Endothelial cell of umbilical vein (primary cell): ENCODE data around the gene PDHX. TPM values are rescaled to one million over a fixed set of nuclear protein-coding genes. Genes with fewer than 3 reads are reported as not detected.
A peak's percentile ranks its signal among the peaks of the same experiment; 100 is the strongest.

Experiments used
- BruUV-seq: library from RNA; stranded (reverse); fragments of 400-500 nt; replicated peaks from 2 replicates; lab custom pipeline; 2021; lab: Mats Ljungman, UMichigan
- CTCF ChIA-PET: fragments of 300-600, 350-600 bp; sonication (Branson Sonifier 250); formaldehyde crosslinking; loops from one replicate; lab custom pipeline; 2021; ENCODE audit warnings: antibody characterized with exemption, inconsistent platforms; lab: Charles Lee
- POLR2A ChIA-PET: fragments of 300-600, 350-600 bp; sonication (Branson Sonifier 250); formaldehyde crosslinking; loops from one replicate; lab custom pipeline; 2021; ENCODE audit warnings: antibody characterized with exemption, inconsistent platforms; lab: Charles Lee
- DNase-seq: peaks from one replicate; pipeline ENCODE4 v3.0.0-alpha.2; 2011; ENCODE audit warnings: low read depth, low spot score
- FAIRE-seq: peaks from 2 replicates; lab custom pipeline; 2011; peaks lifted over from hg19 to GRCh38; lab: Jason Lieb, UNC
- H2AFZ ChIP-seq: 2 replicates; pipeline ENCODE4 v1.6.0; 2012; ENCODE audit warnings: low read depth, low read length, control low read depth, inconsistent platforms
- H3K27ac ChIP-seq: 2 replicates; pipeline ENCODE4 v1.5.1; 2011; ENCODE audit warnings: low read depth, mild to moderate bottlenecking, control low read depth, low read length, moderate library complexity; ENCODE audit not compliant: insufficient read depth
- H3K27me3 ChIP-seq, 2 experiments: 2 replicates each; pipeline versions ENCODE4 v1.6.0 to v1.6.1; 2011; ENCODE audit warnings: low read length in 2 of 2, mixed read lengths in 1 of 2; ENCODE audit not compliant: control insufficient read depth in 2 of 2, insufficient read depth in 2 of 2
- H3K36me3 ChIP-seq, 2 experiments: 2 replicates in 1 of 2; 3 replicates in 1 of 2; pipeline ENCODE4 v1.5.1; 2011; ENCODE audit warnings: low read length in 2 of 2, mild to moderate bottlenecking in 1 of 2, moderate library complexity in 1 of 2; ENCODE audit not compliant: control insufficient read depth in 2 of 2, insufficient read depth in 2 of 2; ENCODE audit errors: extremely low read depth in 1 of 2
- H3K4me1 ChIP-seq: 3 replicates; pipeline ENCODE4 v1.5.1; 2011; ENCODE audit warnings: mild to moderate bottlenecking, low read length; ENCODE audit not compliant: control insufficient read depth, insufficient read depth; ENCODE audit errors: extremely low read depth
- H3K4me2 ChIP-seq: 2 replicates; pipeline ENCODE4 v1.6.1; 2011; ENCODE audit warnings: low read length, control low read depth, mixed read lengths; ENCODE audit not compliant: insufficient read depth
- H3K4me3 ChIP-seq, 3 experiments: fragments of 200-600 bp in 1 of 3; sonication (generic), shearing (Covaris generic) in 1 of 3; replicated peaks in 1 of 3; 2 replicates each; pipeline ENCODE4 v1.5.1; 2011 to 2016; ENCODE audit warnings: control low read depth in 3 of 3, low read length in 3 of 3, mild to moderate bottlenecking in 2 of 3, inconsistent platforms in 1 of 3, low read depth in 1 of 3, moderate library complexity in 1 of 3; ENCODE audit not compliant: insufficient read depth in 1 of 3
- H3K79me2 ChIP-seq: 2 replicates; pipeline ENCODE4 v1.6.0; 2012; ENCODE audit warnings: low read length, inconsistent platforms; ENCODE audit not compliant: control insufficient read depth, insufficient read depth
- H3K9ac ChIP-seq: replicated peaks from 2 replicates; pipeline ENCODE3; 2011; ENCODE audit warnings: low read length, control low read depth; ENCODE audit not compliant: insufficient read depth; ENCODE audit errors: extremely low read depth
- H3K9me1 ChIP-seq: replicated peaks from 3 replicates; pipeline ENCODE4 v1.6.0; 2011; ENCODE audit warnings: mild to moderate bottlenecking, low read length; ENCODE audit not compliant: control insufficient read depth, insufficient read depth; ENCODE audit errors: extremely low read depth
- H3K9me3 ChIP-seq: replicated peaks from 2 replicates; pipeline ENCODE4 v1.5.1; 2012; ENCODE audit warnings: low read length, inconsistent platforms; ENCODE audit not compliant: control insufficient read depth, insufficient read depth
- H4K20me1 ChIP-seq: replicated peaks from 2 replicates; pipeline ENCODE3; 2011; ENCODE audit warnings: mild to moderate bottlenecking, low read length; ENCODE audit not compliant: control insufficient read depth, insufficient read depth; ENCODE audit errors: extremely low read depth
- GATA2 ChIP-seq: IDR thresholded peaks from 2 replicates; pipeline ENCODE4 v1.7.0; 2011; ENCODE audit warnings: low read depth, mild to moderate bottlenecking, moderate library complexity, mixed read lengths, low read length; ENCODE audit not compliant: insufficient read length, insufficient read depth
- JUN ChIP-seq: IDR thresholded peaks from 2 replicates; pipeline ENCODE4 v1.6.1; 2011; ENCODE audit warnings: borderline replicate concordance, low read depth; ENCODE audit not compliant: insufficient read length, insufficient read depth
- POLR2A ChIP-seq: IDR thresholded peaks from 2 replicates; pipeline ENCODE4 v1.6.1; 2012; ENCODE audit warnings: low read depth, mild to moderate bottlenecking, control low read depth, low read length
- dilution Hi-C: fragments of 300-500 bp; cut with MboI; formaldehyde crosslinking; loops from one replicate; pipeline ENCODE4 v1.15.0; 2019; ENCODE audit warnings: low sequenced_read_pairs; ENCODE audit not compliant: extremely low pct_ligation_motif_present
- intact Hi-C: fragments of 100-400 bp; cut with micrococcal nuclease; formaldehyde crosslinking; loops from one replicate; pipeline ENCODE4 v1.10.0; 2022
- polyA plus RNA-seq, 4 experiments: library from polyadenylated mRNA; depleted of rRNA in 3 of 4; stranded (reverse) in 3 of 4; unstranded in 1 of 4; fragments of >200 nt; gene quantifications; 2 replicates each; pipeline versions ENCODE4 v1.2.1 to v1.2.3, GENCODE V29; 2011 to 2012; ENCODE audit warnings: missing spikeins in 1 of 4
- total RNA-seq: library from RNA; stranded (reverse); gene quantifications from 2 replicates; pipeline ENCODE4 v1.2.3, GENCODE V29; 2021
- TF ChIP-seq, protein P1 (sequence below), 2 donors: IDR thresholded peaks; 1 replicate in 1 of 2; 2 replicates in 1 of 2; pipeline ENCODE4 v1.5.1; 2011; ENCODE audit warnings: low read length in 2 of 2, mild to moderate bottlenecking in 2 of 2, moderate library complexity in 2 of 2, control low read depth in 1 of 2, inconsistent platforms in 1 of 2, low read depth in 1 of 2; ENCODE audit not compliant: insufficient read depth in 1 of 2; ENCODE audit errors: extremely low read depth in 1 of 2

PDHX gene
- total and polyA plus RNA-seq, 2 donors (not counting 3 experiments of a cell fraction or from before 2014, with no cell fraction given): 10.5 to 30.5 TPM

DNA sequence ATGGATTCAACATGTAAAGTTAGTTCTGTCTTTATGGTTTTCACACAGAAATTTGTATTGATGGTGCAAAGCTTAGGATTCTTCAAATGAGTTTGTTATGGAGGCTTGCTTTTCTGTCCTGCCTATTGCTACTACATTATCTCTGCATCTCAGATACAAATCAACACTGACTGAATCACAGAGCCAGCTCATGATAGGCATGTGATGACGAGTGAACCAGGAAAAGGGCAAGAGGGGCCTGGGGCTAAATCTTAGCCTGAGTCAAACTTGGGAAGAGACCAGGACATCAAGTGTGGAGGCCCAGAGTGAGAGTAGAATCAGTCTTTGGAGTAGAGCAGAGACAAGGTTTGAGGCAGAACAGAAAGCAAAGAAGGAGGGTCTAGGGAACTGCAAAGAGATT lies 115.4 kb downstream of the PDHX start:
- FAIRE-seq (no peak), DNase-seq (peak; percentile 20)
- POLR2A ChIA-PET: no interaction called here
- Histone ChIP-seq H3K9me3 (no peaks in the 10 kb centered on the region), H3K27me3 (no peaks in the 10 kb centered on the region), H3K79me2 (no peaks in the 10 kb centered on the region), H3K27ac (no peak overlapping the region), H3K36me3 (no peaks in the 10 kb centered on the region), H3K4me3 (no peak overlapping the region), H3K4me1 (peaks cover 37% of the 10 kb centered on the region), H4K20me1 (no peaks in the 10 kb centered on the region), H2AFZ (no peak overlapping the region), H3K9ac (no peak overlapping the region), H3K9me1 (no peaks in the 10 kb centered on the region), H3K4me2 (no peak overlapping the region)
- BruUV-seq: no TSS peak
- CTCF ChIA-PET: interaction anchor here (1.5 to 2.5 kb wide), 2 partner anchors 11 to 131 kb away, joined by 6 to 7 read pairs; no protein-coding TSS in a partner anchor
- intact Hi-C loops: loop anchor here (5.0 kb wide), 2 partner anchors 45 to 135 kb away; no protein-coding TSS in a partner anchor
- dilution Hi-C loops: no loop called here
- TF ChIP-seq JUN (no peak), GATA2 (peak; percentile 65), POLR2A (no peak)

DNA sequence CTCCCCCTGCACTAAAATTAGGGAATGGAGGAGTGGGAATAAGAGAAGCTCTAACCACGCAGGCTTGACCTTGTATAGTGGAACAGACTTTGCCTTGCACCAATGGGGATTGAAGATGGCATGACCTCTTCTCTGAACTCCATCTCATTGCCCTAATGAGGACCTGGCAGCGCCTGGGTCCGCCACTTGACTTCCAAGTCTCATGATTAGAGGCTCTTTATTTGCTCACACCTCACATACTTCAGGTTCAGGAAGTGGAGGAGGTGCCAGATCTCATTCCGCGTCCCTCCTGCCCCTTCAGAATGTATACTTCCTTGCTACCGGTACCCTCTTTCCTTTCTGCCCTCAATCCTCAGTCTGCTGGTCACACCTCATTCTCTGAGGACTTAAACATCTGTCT lies 116.6 kb downstream of the PDHX start:
- dilution Hi-C loops: no loop called here
- Histone ChIP-seq H3K9me1 (no peaks in the 10 kb centered on the region), H3K4me3 (no peak overlapping the region), H3K9me3 (no peaks in the 10 kb centered on the region), H3K27me3 (no peaks in the 10 kb centered on the region), H2AFZ (no peak overlapping the region), H3K4me2 (no peak overlapping the region), H3K36me3 (no peaks in the 10 kb centered on the region), H4K20me1 (no peaks in the 10 kb centered on the region), H3K4me1 (peaks cover 37% of the 10 kb centered on the region), H3K79me2 (no peaks in the 10 kb centered on the region), H3K9ac (no peak overlapping the region), H3K27ac (no peak overlapping the region)
- no TSS peak for BruUV-seq
- DNase-seq (no peak), FAIRE-seq (no peak)
- ChIA-PET CTCF (no interaction called here), POLR2A (no interaction called here)
- intact Hi-C loops: loop anchor here (5.0 kb wide), 2 partner anchors 44 to 134 kb away; no protein-coding TSS in a partner anchor
- TF ChIP-seq, protein P1, sequence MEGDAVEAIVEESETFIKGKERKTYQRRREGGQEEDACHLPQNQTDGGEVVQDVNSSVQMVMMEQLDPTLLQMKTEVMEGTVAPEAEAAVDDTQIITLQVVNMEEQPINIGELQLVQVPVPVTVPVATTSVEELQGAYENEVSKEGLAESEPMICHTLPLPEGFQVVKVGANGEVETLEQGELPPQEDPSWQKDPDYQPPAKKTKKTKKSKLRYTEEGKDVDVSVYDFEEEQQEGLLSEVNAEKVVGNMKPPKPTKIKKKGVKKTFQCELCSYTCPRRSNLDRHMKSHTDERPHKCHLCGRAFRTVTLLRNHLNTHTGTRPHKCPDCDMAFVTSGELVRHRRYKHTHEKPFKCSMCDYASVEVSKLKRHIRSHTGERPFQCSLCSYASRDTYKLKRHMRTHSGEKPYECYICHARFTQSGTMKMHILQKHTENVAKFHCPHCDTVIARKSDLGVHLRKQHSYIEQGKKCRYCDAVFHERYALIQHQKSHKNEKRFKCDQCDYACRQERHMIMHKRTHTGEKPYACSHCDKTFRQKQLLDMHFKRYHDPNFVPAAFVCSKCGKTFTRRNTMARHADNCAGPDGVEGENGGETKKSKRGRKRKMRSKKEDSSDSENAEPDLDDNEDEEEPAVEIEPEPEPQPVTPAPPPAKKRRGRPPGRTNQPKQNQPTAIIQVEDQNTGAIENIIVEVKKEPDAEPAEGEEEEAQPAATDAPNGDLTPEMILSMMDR (IDR thresholded peaks at IDR 0.05; ENCODE audit: extremely low read depth in 1 of 2, insufficient read depth in 1 of 2, low read depth in 1 of 2, low read length in 2 of 2): no peak
